KMS-11 (cell line): ENCODE data around the gene IQGAP2.

Source experiments
- H2AFZ ChIP-seq: fragments of 200-600 bp; sonication (generic); 2 replicates; pipeline ENCODE4 v1.6.1; 2016; ENCODE audit warnings: antibody characterized with exemption, mixed run types, low read depth
- H3K27ac ChIP-seq: fragments of 200-600 bp; sonication (generic); 2 replicates; pipeline ENCODE4 v1.6.1; 2016; ENCODE audit warnings: mild to moderate bottlenecking, mixed run types
- H3K27me3 ChIP-seq: fragments of 200-600 bp; sonication (generic); 2 replicates; pipeline ENCODE4 v1.6.1; 2017; ENCODE audit warnings: mild to moderate bottlenecking, low read depth, mixed run types, moderate library complexity; ENCODE audit not compliant: insufficient read depth
- H3K36me3 ChIP-seq: fragments of 200-600 bp; sonication (generic); 2 replicates; pipeline ENCODE4 v1.6.1; 2017; ENCODE audit warnings: mild to moderate bottlenecking, mixed run types; ENCODE audit not compliant: insufficient read depth
- H3K4me1 ChIP-seq: fragments of 200-600 bp; sonication (generic); 2 replicates; pipeline ENCODE4 v1.6.1; 2016; ENCODE audit warnings: mild to moderate bottlenecking, low read depth, mixed run types; ENCODE audit not compliant: poor library complexity, severe bottlenecking
- H3K4me2 ChIP-seq: fragments of 200-600 bp; sonication (generic); 2 replicates; pipeline ENCODE4 v1.7.0; 2016; ENCODE audit warnings: mild to moderate bottlenecking, mixed run types
- H3K4me3 ChIP-seq: fragments of 200-600 bp; sonication (generic); IDR thresholded peaks from 2 replicates; pipeline ENCODE4 v1.6.1; 2017; ENCODE audit warnings: low read depth, low read length, mixed read lengths; ENCODE audit not compliant: insufficient read depth
- H3K79me2 ChIP-seq: fragments of 200-600 bp; sonication (generic); 2 replicates; pipeline ENCODE4 v1.6.1; 2016; ENCODE audit warnings: low read depth, mixed run types; ENCODE audit not compliant: insufficient read depth
- H3K9ac ChIP-seq: fragments of 200-600 bp; sonication (generic); 2 replicates; pipeline ENCODE4 v1.6.1; 2016; ENCODE audit warnings: mild to moderate bottlenecking, mixed run types
- H4K20me1 ChIP-seq: fragments of 200-600 bp; sonication (generic); 2 replicates; pipeline ENCODE4 v1.6.1; 2016; ENCODE audit warnings: mild to moderate bottlenecking, mixed run types; ENCODE audit not compliant: insufficient read depth
- TF ChIP-seq, protein P1 (sequence below): fragments of 200-600 bp; sonication (generic); conservative IDR thresholded peaks from 2 replicates; pipeline ENCODE4 v1.6.1; 2017; ENCODE audit warnings: low read depth, mild to moderate bottlenecking, antibody characterized with exemption, low read length, moderate library complexity, mixed read lengths

Gene IQGAP2

DNA sequence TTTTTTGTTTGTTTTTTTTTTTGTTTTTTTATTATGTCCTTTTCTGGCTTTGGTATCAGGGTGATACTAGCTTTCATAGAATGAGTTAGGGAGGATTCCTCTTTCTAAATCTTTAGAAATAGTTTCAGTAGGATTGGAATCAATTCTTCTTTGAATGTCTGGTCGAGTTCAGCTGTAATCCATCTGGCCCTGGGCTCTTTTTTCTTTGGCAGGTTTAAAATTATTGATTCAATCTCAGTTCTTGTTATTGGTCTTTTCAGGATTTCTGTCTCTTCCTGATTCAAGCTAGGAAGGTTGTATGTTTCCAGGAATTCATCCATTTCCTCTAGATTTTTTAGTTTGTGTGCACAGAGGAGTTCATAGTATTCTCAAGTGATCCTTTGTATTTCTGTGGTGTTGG is 34.9 kb downstream of the IQGAP2 start:
- no peak overlapping the region for H2AFZ ChIP-seq
- no peak overlapping the region for H3K9ac ChIP-seq
- H3K4me3 ChIP-seq = no peak overlapping the region
- TF ChIP-seq, protein P1, sequence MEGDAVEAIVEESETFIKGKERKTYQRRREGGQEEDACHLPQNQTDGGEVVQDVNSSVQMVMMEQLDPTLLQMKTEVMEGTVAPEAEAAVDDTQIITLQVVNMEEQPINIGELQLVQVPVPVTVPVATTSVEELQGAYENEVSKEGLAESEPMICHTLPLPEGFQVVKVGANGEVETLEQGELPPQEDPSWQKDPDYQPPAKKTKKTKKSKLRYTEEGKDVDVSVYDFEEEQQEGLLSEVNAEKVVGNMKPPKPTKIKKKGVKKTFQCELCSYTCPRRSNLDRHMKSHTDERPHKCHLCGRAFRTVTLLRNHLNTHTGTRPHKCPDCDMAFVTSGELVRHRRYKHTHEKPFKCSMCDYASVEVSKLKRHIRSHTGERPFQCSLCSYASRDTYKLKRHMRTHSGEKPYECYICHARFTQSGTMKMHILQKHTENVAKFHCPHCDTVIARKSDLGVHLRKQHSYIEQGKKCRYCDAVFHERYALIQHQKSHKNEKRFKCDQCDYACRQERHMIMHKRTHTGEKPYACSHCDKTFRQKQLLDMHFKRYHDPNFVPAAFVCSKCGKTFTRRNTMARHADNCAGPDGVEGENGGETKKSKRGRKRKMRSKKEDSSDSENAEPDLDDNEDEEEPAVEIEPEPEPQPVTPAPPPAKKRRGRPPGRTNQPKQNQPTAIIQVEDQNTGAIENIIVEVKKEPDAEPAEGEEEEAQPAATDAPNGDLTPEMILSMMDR = no peak
- peaks cover 98% of the 10 kb centered on the region for H3K79me2 ChIP-seq
- H3K27me3 ChIP-seq = no peaks in the 10 kb centered on the region
- no peak overlapping the region for H3K27ac ChIP-seq
- H3K4me2 ChIP-seq = no peak overlapping the region
- no peaks in the 10 kb centered on the region for H3K4me1 ChIP-seq
- H3K36me3 ChIP-seq = no peaks in the 10 kb centered on the region
- peaks cover 42% of the 10 kb centered on the region for H4K20me1 ChIP-seq

DNA sequence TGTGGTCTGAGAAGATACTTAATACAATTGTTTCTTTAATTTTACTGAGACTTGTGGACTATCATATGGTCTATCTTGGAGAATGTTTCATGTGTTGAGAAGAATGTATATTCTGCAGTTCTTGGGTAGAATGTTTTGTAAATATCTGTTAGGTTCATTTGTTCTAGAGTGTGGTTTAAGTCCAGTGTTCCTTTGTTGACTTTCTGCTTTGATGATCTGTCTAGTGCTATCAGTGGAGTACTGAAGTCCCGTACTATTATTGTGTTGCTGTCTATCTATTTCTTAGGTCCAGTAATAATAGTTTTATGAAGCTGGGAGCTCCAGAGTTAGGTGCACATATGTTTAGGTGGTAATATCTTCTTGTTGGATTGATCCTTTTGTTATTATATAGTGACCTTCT is 36.1 kb downstream of the IQGAP2 start:
- H3K4me2 ChIP-seq = no peak overlapping the region
- H4K20me1 ChIP-seq = peaks cover 46% of the 10 kb centered on the region
- TF ChIP-seq, protein P1 = no peak
- no peak overlapping the region for H3K4me3 ChIP-seq
- H3K36me3 ChIP-seq = no peaks in the 10 kb centered on the region
- no peak overlapping the region for H3K27ac ChIP-seq
- no peaks in the 10 kb centered on the region for H3K4me1 ChIP-seq
- no peak overlapping the region for H2AFZ ChIP-seq
- no peak overlapping the region for H3K9ac ChIP-seq
- no peaks in the 10 kb centered on the region for H3K27me3 ChIP-seq
- H3K79me2 ChIP-seq = peaks cover 98% of the 10 kb centered on the region

DNA sequence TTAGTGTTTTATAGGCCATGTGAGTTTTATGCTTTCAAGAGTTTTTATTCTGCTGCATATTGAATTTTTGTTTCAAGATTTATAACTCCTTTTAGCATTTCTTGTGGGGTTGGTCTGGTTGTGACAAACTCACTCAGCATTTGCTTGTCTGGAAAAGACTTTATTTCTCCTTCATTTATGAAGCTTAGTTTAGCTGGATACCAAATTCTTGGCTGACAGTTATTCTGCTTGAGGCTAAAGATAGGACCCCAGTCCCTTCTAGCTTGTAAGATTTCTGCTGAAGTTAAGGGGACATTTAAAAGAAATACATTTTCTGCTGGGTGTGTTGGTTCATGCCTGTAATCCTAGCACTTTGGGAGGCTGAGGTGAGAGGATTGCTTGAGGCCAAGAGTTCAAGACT is 36.8 kb downstream of the IQGAP2 start:
- no peaks in the 10 kb centered on the region for H3K27me3 ChIP-seq
- no peak overlapping the region for H3K4me3 ChIP-seq
- H3K4me2 ChIP-seq = no peak overlapping the region
- peaks cover 98% of the 10 kb centered on the region for H3K79me2 ChIP-seq
- no peak overlapping the region for H3K27ac ChIP-seq
- H3K36me3 ChIP-seq = no peaks in the 10 kb centered on the region
- peaks cover 42% of the 10 kb centered on the region for H4K20me1 ChIP-seq
- no peak overlapping the region for H2AFZ ChIP-seq
- H3K4me1 ChIP-seq = no peaks in the 10 kb centered on the region
- TF ChIP-seq, protein P1 = no peak
- no peak overlapping the region for H3K9ac ChIP-seq

DNA sequence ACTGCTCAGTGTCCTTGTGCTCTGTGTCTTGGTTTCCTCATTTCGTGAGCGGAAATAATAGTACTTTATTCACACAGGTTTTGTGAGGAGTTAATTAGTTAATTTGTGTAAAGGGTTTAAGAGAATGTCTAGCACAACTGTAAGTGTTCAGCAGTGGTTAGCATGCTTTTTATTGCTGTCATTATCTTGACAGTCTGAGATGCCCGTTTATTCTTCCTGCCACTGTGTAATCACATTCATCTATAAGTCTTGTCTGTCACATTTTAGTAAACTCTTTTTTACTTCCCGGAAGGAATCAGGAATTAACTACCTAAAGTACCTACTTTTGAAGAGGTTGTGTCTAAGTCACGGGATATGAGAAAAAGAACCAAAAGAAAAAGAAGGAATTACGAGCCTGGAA is 38.0 kb downstream of the IQGAP2 start:
- TF ChIP-seq, protein P1 = no peak
- no peak overlapping the region for H3K9ac ChIP-seq
- H3K79me2 ChIP-seq = peaks cover 98% of the 10 kb centered on the region
- no peaks in the 10 kb centered on the region for H3K4me1 ChIP-seq
- H3K36me3 ChIP-seq = no peaks in the 10 kb centered on the region
- no peak overlapping the region for H2AFZ ChIP-seq
- no peak overlapping the region for H3K27ac ChIP-seq
- peaks cover 42% of the 10 kb centered on the region for H4K20me1 ChIP-seq
- no peak overlapping the region for H3K4me2 ChIP-seq
- H3K4me3 ChIP-seq = no peak overlapping the region
- H3K27me3 ChIP-seq = no peaks in the 10 kb centered on the region
